ENCODE results near the gene GPC1.

DNA sequence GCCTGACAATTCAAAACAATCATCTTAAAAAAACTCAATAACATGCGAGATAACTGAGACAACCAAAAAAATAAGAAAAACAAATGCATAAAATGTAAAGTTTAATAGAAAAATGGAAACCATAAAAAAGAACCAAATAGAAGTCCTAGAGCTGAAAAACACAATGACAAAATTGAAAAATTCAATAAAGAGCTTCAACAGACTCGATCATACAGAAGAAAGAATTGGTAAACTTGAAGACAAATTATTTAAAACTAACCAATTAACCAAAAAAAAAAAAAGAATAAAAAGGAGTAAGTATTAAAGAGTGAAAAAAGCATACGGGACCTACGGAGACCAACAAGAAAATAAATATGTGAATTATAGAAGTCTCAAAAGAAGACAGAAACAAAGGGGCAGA lies 37.7 kb downstream of the GPC1 start:
- TF ChIP-seq SUZ12 (IDR thresholded peaks at IDR 0.05; ENCODE audit: extremely low read depth, insufficient read depth, insufficient read length) (no peak), YY1 (IDR thresholded peaks at IDR 0.05; ENCODE audit: insufficient read depth, insufficient read length) (no peak)
